ENCODE data around the gene OPHN1.

DNA sequence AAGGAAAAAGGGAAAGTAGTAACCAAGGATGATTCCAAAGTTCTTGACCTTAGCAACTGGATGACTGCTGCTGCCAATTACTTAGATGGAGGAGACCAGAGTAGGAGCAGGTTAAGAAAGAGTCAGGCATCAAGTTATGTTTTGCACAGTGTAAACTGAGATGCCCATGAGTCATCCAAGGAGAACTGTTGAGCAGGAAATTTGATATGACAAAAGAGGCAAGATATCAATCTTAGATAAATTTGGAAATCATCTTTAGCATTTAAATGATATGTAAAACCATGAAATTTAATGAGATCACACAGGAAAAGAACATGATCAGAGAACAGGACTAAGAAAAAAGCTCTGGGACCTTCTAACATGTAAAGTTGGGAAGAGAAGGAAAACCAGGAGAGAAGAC is 361.3 kb downstream of the OPHN1 start:
- TF ChIP-seq, protein P1, sequence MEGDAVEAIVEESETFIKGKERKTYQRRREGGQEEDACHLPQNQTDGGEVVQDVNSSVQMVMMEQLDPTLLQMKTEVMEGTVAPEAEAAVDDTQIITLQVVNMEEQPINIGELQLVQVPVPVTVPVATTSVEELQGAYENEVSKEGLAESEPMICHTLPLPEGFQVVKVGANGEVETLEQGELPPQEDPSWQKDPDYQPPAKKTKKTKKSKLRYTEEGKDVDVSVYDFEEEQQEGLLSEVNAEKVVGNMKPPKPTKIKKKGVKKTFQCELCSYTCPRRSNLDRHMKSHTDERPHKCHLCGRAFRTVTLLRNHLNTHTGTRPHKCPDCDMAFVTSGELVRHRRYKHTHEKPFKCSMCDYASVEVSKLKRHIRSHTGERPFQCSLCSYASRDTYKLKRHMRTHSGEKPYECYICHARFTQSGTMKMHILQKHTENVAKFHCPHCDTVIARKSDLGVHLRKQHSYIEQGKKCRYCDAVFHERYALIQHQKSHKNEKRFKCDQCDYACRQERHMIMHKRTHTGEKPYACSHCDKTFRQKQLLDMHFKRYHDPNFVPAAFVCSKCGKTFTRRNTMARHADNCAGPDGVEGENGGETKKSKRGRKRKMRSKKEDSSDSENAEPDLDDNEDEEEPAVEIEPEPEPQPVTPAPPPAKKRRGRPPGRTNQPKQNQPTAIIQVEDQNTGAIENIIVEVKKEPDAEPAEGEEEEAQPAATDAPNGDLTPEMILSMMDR (IDR thresholded peaks at IDR 0.05): no peak
- no peak for TF ChIP-seq POLR2A (IDR thresholded peaks at IDR 0.05)

Measured in lower leg skin (tissue), 3 donors.